Bronchial epithelial cell (primary cell): ENCODE results near the gene CLEC4M. TPM values are rescaled to one million over a fixed set of nuclear protein-coding genes. Genes with fewer than 3 reads are reported as not detected.

ENCODE experiments used
- DNase-seq: peaks from one replicate; pipeline ENCODE4 v3.0.0-alpha.2; 2010; ENCODE audit warnings: low read depth
- FAIRE-seq: peaks from 2 replicates; lab custom pipeline; 2011; peaks lifted over from hg19 to GRCh38; lab: Jason Lieb, UNC
- H3K27me3 ChIP-seq: 2 replicates; pipeline ENCODE4 v1.5.1; 2011; ENCODE audit warnings: low read length; ENCODE audit not compliant: control insufficient read depth, insufficient read depth
- H3K36me3 ChIP-seq: 2 replicates; pipeline ENCODE4 v1.5.1; 2011; ENCODE audit warnings: low read length; ENCODE audit not compliant: control insufficient read depth, insufficient read depth
- H3K4me3 ChIP-seq: 2 replicates; pipeline ENCODE4 v1.5.1; 2011; ENCODE audit warnings: mild to moderate bottlenecking, low read depth, low read length, control low read depth
- CTCF ChIP-seq: IDR thresholded peaks from 2 replicates; pipeline ENCODE4 v1.5.1; 2011; ENCODE audit warnings: mild to moderate bottlenecking, moderate library complexity, low read length, control low read depth, inconsistent platforms; ENCODE audit not compliant: insufficient read depth, severe bottlenecking
- total RNA-seq: library from RNA; depleted of rRNA; stranded (reverse); fragments of >200 nt; gene quantifications from 2 replicates; pipeline ENCODE4 v1.2.1, GENCODE V29; 2014

The CLEC4M gene
- total RNA-seq, 1 donor from 2014 or later = not detected

DNA sequence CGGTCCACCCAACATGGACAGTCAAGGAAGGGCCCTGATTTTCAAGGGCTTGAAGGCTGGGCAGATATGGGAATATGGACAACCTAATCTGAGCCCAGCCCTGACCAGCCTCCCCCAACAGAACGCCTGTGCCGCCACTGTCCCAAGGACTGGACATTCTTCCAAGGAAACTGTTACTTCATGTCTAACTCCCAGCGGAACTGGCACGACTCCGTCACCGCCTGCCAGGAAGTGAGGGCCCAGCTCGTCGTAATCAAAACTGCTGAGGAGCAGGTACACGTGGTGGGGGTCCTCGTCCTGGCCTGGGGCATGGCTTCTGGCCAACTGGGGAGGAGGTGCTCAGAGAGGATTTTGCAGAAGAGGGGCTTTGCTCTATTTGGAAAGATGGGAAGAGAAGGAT is 3.5 kb downstream of the CLEC4M start:
- no peak for FAIRE-seq
- no peak for DNase-seq
- no peak for TF ChIP-seq CTCF

GRCh38 chr19:7767487-7767886 is 4.4 kb downstream of the CLEC4M start:
- no peaks in the 10 kb centered on the region for H3K36me3 ChIP-seq
- DNase-seq (no peak), FAIRE-seq (no peak)
- no peak for TF ChIP-seq CTCF
- H3K4me3 ChIP-seq = no peak overlapping the region
- H3K27me3 ChIP-seq = no peaks in the 10 kb centered on the region

More for the DNA sequence above, 3.5 kb downstream of the CLEC4M start:
- no peaks in the 10 kb centered on the region for H3K27me3 ChIP-seq
- H3K36me3 ChIP-seq = no peaks in the 10 kb centered on the region
- no peak overlapping the region for H3K4me3 ChIP-seq

GRCh38 chr19:7769171-7769570 is 6.1 kb downstream of the CLEC4M start:
- no peak for TF ChIP-seq CTCF
- H3K27me3 ChIP-seq = no peaks in the 10 kb centered on the region
- H3K4me3 ChIP-seq = no peak overlapping the region
- no peak for DNase-seq
- H3K36me3 ChIP-seq = no peaks in the 10 kb centered on the region
- FAIRE-seq = no peak

DNA sequence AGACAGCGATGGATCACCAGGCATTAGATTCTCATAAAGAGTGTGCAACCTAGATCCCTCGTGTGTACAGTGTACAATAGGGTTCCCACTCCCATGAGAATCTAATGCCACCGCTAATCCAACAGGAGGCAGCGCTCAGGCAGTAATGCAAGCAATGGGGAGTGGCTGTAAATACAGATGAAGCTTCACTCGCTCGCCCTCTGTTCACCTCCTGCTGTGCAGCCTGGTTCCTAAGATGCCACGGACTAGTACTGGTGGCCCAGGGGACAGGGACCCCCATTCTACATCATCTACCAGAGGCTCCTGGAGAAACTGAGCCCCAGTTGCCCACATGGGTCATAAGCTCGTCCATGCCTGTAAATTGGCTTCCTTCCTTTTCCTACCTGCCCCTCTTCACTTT is 8.0 kb downstream of the CLEC4M start:
- TF ChIP-seq CTCF = no peak
- Histone ChIP-seq H3K27me3 (no peaks in the 10 kb centered on the region), H3K36me3 (no peaks in the 10 kb centered on the region), H3K4me3 (no peak overlapping the region)
- FAIRE-seq (no peak), DNase-seq (no peak)

DNA sequence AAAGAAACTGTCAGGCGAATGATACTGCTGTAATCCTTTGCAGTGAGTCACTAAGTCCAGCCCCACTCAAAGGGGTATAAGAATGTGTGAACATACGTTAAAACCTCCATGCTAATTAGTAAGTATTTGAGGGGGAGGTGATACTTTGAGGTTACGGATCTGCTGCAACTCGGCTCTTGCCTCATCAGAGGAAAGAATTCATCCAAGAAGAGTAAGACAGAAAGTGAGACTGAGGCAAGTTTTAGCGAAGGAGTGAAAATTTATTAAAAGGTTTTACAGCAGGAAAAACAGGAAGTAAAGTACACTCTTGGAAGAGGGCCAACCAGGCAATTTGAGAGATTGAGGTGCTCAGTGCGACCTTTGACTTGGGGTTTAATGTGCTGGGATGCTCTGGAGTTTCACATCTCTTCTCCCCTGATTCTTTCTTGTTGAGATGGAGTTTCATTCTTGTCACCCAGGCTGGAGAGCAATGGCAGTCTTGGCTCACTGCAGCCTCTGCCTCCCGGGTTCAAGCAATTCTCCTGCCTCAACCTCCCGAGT is 9.8 kb downstream of the CLEC4M start:
- DNase-seq = peak; percentile 80
- no peak for TF ChIP-seq CTCF
- no peak for FAIRE-seq
- Histone ChIP-seq H3K4me3 (no peak overlapping the region), H3K36me3 (no peaks in the 10 kb centered on the region), H3K27me3 (no peaks in the 10 kb centered on the region)

- DNase-seq (peak; percentile 41), FAIRE-seq (no peak)
- no peak for TF ChIP-seq CTCF
- H3K27me3 ChIP-seq = peaks cover 2% of the 10 kb centered on the region
- no peaks in the 10 kb centered on the region for H3K36me3 ChIP-seq
- H3K4me3 ChIP-seq = no peak overlapping the region
Measured at GRCh38 chr19:7773841-7774240, 10.8 kb downstream of the CLEC4M start.
